ENCODE results near the gene CHN1. TPM values are rescaled to one million over a fixed set of nuclear protein-coding genes. Genes with fewer than 3 reads are reported as not detected.

The CHN1 gene
- total RNA-seq, 1 donor from 2014 or later: 32.7 TPM

DNA sequence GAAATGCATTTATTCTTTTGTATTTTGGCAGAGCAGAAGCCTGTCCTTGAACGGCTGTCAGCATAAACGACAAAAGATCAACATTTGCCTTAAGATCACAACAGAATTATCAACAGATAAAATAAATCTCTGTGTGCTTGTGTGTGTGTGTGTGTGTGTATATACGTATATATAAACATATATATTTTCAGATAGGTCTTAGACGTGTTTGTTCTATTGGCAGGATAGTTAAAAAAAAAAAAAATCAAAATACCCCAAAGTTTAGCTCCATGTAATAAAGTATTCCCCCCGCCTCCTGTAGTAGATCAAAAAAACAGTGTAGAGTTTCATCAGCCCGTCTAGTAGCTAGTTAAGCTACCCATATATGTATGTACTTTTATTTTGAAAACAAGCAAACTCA lies 107.9 kb downstream of the CHN1 start:
- H3K9me3 Mint-ChIP-seq: peaks cover 16% of the 10 kb centered on the region
- peaks cover 10% of the 10 kb centered on the region for H3K4me1 Mint-ChIP-seq
- no peak overlapping the region for H3K4me3 Mint-ChIP-seq
- DNase-seq (ENCODE audit: low spot score in 2 of 2, unreplicated experiment in 2 of 2): no peak
- no peaks in the 10 kb centered on the region for H3K27me3 Mint-ChIP-seq (ENCODE audit: low read depth)
- H3K27ac Mint-ChIP-seq: peak overlapping the region; percentile 40
- peaks cover 22% of the 10 kb centered on the region for H3K36me3 Mint-ChIP-seq
- TF ChIP-seq, protein P1, sequence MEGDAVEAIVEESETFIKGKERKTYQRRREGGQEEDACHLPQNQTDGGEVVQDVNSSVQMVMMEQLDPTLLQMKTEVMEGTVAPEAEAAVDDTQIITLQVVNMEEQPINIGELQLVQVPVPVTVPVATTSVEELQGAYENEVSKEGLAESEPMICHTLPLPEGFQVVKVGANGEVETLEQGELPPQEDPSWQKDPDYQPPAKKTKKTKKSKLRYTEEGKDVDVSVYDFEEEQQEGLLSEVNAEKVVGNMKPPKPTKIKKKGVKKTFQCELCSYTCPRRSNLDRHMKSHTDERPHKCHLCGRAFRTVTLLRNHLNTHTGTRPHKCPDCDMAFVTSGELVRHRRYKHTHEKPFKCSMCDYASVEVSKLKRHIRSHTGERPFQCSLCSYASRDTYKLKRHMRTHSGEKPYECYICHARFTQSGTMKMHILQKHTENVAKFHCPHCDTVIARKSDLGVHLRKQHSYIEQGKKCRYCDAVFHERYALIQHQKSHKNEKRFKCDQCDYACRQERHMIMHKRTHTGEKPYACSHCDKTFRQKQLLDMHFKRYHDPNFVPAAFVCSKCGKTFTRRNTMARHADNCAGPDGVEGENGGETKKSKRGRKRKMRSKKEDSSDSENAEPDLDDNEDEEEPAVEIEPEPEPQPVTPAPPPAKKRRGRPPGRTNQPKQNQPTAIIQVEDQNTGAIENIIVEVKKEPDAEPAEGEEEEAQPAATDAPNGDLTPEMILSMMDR (IDR thresholded peaks at IDR 0.05; ENCODE audit: unreplicated experiment): no peak

DNA sequence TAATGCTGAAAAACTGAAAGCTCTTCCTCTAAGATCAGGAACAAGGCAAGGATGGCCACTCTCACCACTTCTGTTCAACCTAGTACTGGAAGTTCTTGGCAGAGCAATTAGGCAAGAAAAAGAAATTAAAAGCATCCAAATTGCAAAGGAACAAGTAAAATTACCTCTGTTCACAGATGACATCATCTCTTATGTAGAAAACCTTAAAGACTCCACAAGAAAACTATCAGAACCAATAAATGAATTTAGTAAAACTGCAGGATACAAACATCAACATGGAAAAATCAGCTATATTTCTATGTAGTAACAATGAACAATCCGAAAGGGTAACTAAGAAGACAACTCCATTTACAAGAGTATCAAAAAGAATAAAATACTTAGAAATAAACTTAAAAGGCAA lies 112.2 kb downstream of the CHN1 start:
- H3K36me3 Mint-ChIP-seq: peaks cover 43% of the 10 kb centered on the region
- no peak overlapping the region for H3K4me3 Mint-ChIP-seq
- TF ChIP-seq, protein P1 (IDR thresholded peaks at IDR 0.05; ENCODE audit: unreplicated experiment): no peak

DNA sequence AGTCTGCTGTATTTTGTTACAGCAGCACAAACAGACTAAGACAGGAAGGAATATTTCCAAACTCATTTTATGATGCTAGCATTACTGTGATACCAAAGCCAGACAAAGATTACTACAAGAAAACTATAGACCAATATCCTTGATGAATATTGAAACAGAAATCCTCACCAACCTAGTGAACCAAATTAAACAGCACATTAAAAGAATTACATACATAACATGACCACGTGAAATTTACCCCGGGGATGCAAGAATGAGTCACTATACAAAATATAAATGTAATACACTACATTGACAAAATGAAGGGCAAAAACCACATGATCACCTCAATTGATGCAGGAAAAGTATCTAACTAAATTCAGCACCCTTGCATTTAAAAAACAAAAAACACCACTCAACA lies 112.6 kb downstream of the CHN1 start:
- H3K36me3 Mint-ChIP-seq: peaks cover 43% of the 10 kb centered on the region
- TF ChIP-seq, protein P1 (IDR thresholded peaks at IDR 0.05; ENCODE audit: unreplicated experiment): no peak
- no peak overlapping the region for H3K27ac Mint-ChIP-seq
- peaks cover 32% of the 10 kb centered on the region for H3K9me3 Mint-ChIP-seq
- H3K4me3 Mint-ChIP-seq: no peak overlapping the region
- peaks cover 16% of the 10 kb centered on the region for H3K4me1 Mint-ChIP-seq
- H3K27me3 Mint-ChIP-seq (ENCODE audit: low read depth): no peaks in the 10 kb centered on the region
- no peak for DNase-seq (ENCODE audit: low spot score in 2 of 2, unreplicated experiment in 2 of 2)

More for the DNA sequence above, 112.2 kb downstream of the CHN1 start:
- no peaks in the 10 kb centered on the region for H3K27me3 Mint-ChIP-seq (ENCODE audit: low read depth)
- H3K4me1 Mint-ChIP-seq: peaks cover 15% of the 10 kb centered on the region
- H3K9me3 Mint-ChIP-seq: peaks cover 32% of the 10 kb centered on the region
- no peak for DNase-seq (ENCODE audit: low spot score in 2 of 2, unreplicated experiment in 2 of 2)
- H3K27ac Mint-ChIP-seq: no peak overlapping the region

DNA sequence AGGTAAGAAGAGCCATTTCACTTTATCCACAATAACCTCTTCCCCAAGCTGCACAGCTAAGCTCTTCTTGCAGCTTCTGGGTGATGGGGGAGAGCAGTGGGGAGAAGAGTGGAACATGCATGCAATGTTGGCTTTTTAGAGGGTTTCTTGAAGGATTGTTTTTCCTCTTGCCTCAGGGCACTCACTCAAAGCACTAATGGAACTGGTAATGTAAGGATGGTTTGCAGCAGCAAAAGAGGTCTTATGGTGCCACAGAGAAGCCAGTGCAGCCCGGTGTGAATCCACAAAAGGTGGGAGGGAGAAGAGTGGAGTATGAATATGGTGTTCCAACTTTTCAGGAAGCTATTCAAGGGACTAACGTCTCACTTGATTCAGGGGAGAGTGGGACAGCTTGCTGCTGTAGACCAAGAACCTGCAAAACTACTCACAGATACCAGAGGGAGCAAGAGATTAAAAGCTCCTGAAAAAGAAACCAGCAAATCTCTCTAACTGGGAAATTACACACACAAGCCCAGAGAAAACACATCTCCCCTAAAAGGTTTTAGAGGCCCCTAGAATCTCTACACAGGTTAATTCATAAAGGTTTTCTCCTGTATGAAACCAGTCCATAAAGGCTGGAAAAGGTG lies 116.4 kb downstream of the CHN1 start:
- H3K9me3 Mint-ChIP-seq: peaks cover 29% of the 10 kb centered on the region
- no peaks in the 10 kb centered on the region for H3K27me3 Mint-ChIP-seq (ENCODE audit: low read depth)
- H3K4me3 Mint-ChIP-seq: no peak overlapping the region
- no peak for DNase-seq (ENCODE audit: low spot score in 2 of 2, unreplicated experiment in 2 of 2)
- TF ChIP-seq, protein P1 (IDR thresholded peaks at IDR 0.05; ENCODE audit: unreplicated experiment): no peak
- peaks cover 35% of the 10 kb centered on the region for H3K36me3 Mint-ChIP-seq
- H3K27ac Mint-ChIP-seq: peak overlapping the region; percentile 70
- peaks cover 13% of the 10 kb centered on the region for H3K4me1 Mint-ChIP-seq

DNA sequence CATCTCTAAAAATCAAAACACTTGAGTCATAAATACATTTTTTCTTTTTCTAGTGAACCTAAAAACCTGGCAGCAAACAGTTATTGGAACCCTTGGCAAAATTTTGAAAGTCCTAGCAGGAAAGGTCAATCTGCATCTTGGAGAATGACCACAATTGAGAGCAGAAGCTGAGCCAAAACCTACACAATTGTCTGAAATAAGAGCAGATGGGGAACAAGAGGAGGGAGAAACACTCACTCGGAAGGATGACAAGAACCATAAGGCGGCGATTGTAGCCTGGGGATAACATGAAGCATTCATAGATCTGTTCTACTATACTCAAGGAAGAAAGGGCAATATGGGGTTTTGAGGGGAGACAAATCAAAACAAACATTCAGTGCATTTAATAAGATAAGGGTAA lies 117.0 kb downstream of the CHN1 start:
- Mint-ChIP-seq H3K27me3 (ENCODE audit: low read depth) (no peaks in the 10 kb centered on the region), H3K4me3 (no peak overlapping the region), H3K9me3 (peaks cover 24% of the 10 kb centered on the region), H3K36me3 (peaks cover 29% of the 10 kb centered on the region), H3K4me1 (peaks cover 13% of the 10 kb centered on the region), H3K27ac (no peak overlapping the region)
- TF ChIP-seq, protein P1 (IDR thresholded peaks at IDR 0.05; ENCODE audit: unreplicated experiment): no peak
- DNase-seq (ENCODE audit: low spot score in 2 of 2, unreplicated experiment in 2 of 2): no peak
